ENCODE measurements around the gene PRMT2.
"Not testable (repeated sequence)": the region's sequence is repeated elsewhere in the genome, so short reads cannot be mapped to it uniquely, and the experiment has no call there.

PRMT2 gene

DNA sequence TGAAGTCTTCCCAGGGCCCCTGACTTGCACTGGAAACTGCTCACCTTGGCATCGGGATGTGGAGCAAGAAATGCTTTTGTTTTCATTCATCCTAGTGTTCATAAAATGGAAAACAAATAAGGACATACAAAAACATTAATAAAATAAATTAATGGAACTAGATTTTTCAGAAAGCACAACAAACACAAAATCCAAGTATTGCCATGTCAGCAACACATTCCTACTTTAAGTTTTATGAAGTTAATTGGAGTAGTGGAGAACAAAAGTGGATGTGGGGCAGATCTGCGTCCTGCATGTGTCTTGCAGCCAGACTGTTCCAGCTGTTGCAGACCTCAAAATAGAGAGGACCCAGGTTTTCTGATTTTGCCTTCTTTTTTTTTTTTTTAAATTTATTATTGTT lies 32.9 kb downstream of the PRMT2 start:
- no peak for DNase-seq (ENCODE audit: low read depth, low spot score)

- not testable (repeated sequence) for DNase-seq (ENCODE audit: low read depth, low spot score)
Measured at GRCh38 chr21:46668904-46669303, 33.4 kb downstream of the PRMT2 start.

DNA sequence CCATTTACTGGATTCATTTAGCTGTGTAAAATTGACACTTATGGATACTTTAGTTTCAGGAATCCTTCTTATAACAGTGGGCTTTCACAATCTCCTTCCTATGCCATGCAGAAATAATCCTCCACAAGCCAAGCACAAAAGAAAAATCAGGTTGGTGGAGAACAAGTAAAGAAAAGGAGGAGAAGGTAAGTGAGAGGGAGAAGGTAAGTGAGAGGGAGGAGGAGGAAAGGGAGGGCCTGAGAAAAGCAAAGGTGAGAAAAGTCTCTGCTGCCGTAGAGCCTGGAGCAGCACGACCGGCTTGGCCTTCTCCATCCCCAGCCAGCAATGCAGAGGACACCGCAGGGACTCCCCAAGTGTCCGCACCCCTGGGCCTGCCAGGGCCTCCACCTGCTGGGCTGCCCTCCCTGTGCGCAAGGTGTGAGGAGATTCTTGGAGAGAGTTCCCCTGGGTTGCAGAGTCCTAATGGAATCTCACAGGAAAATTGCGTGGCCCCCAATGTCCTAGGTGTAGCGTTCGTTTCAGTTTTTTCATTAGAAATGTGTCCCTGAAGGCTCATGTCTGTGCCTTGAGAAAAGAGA lies 39.0 kb downstream of the PRMT2 start:
- no peak for DNase-seq (ENCODE audit: low read depth, low spot score)

DNA sequence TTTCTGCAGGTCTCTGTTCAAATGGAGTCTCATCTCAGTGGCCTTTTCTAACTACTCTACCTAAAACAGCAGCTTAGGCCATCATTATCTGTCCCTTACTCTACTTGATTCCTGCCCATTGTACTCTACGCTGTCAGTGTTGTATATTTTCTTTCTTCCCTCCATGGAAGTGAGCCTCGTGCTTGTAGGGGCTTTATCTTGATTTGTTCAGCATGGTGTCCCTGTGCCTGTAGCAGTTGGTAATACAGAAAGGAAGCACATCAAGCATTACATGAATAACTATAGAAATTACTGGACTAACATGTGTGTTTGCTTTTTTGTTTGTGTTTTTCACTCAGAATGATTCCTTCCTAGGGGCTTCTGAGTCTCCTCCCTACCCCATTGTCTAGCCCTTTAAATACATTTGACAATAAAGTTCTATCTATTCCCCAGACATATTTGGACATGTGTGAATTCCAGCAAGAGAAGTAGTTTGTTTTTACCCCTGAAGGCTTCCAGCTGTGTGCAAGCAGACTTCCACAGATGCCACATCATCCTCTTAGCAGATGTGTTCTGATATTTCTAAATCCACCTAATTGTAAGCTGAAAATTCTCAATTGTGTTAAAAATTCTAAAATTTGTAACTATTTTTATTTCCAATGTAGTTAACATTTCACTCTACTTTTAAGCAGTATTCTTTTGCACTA lies 40.3 kb downstream of the PRMT2 start:
- no peak for DNase-seq (ENCODE audit: low read depth, low spot score)

GRCh38 chr21:46676542-46676941 lies 41.1 kb downstream of the PRMT2 start:
- not testable (repeated sequence) for DNase-seq (ENCODE audit: low read depth, low spot score)

GRCh38 chr21:46681593-46681992 lies 46.1 kb downstream of the PRMT2 start:
- not testable (repeated sequence) for DNase-seq (ENCODE audit: low read depth, low spot score)

DNA sequence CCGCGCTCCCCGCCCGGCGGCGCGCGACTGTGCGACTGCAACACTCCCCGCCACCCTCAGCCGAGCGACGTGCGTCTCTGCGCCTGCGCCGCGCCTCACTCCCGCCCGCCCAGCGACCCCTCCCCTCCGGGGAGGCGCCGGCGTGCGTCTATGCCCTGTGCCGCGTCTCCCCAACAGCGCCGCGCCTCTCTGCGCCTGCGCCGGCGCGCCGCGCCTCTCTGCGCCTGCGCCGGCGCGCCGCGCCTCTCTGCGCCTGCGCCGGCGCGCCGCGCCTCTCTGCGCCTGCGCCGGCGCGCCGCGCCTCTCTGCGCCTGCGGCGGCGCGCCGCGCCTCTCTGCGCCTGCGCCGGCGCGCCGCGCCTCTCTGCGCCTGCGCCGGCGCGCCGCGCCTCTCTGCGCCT lies 63.2 kb downstream of the PRMT2 start:
- DNase-seq (ENCODE audit: low read depth, low spot score), result not testable (repeated sequence)

DNA sequence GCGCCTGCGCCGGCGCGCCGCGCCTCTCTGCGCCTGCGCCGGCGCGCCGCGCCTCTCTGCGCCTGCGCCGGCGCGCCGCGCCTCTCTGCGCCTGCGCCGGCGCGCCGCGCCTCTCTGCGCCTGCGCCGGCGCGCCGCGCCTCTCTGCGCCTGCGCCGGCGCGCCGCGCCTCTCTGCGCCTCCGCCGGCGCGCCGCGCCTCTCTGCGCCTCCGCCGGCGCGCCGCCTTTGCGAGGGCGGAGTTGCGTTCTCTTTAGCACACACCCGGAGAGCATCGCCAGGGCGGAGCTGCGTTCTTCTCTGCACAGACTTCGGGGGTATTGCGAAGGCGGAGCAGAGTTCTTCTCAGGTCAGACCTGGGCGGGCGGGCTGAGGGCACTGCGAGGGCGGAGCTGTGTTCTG lies 63.6 kb downstream of the PRMT2 start:
- DNase-seq (ENCODE audit: low read depth, low spot score), result not testable (repeated sequence)

Measured in activated naive CD8-positive, alpha-beta T cell treated with anti-CD3 and anti-CD28 coated beads, Interleukin-2, amount 50 U/mL, for 16 hours (primary cell).